ENCODE measurements around the gene PARD3B.

Gene PARD3B, protein sequence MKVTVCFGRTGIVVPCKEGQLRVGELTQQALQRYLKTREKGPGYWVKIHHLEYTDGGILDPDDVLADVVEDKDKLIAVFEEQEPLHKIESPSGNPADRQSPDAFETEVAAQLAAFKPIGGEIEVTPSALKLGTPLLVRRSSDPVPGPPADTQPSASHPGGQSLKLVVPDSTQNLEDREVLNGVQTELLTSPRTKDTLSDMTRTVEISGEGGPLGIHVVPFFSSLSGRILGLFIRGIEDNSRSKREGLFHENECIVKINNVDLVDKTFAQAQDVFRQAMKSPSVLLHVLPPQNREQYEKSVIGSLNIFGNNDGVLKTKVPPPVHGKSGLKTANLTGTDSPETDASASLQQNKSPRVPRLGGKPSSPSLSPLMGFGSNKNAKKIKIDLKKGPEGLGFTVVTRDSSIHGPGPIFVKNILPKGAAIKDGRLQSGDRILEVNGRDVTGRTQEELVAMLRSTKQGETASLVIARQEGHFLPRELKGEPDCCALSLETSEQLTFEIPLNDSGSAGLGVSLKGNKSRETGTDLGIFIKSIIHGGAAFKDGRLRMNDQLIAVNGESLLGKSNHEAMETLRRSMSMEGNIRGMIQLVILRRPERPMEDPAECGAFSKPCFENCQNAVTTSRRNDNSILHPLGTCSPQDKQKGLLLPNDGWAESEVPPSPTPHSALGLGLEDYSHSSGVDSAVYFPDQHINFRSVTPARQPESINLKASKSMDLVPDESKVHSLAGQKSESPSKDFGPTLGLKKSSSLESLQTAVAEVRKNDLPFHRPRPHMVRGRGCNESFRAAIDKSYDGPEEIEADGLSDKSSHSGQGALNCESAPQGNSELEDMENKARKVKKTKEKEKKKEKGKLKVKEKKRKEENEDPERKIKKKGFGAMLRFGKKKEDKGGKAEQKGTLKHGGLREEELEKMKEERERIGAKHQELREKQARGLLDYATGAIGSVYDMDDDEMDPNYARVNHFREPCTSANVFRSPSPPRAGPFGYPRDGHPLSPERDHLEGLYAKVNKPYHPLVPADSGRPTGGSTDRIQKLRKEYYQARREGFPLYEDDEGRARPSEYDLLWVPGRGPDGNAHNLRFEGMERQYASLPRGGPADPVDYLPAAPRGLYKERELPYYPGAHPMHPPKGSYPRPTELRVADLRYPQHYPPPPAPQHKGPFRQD (N-terminal part only)

GRCh38 chr2:204544961-204545860, at the start of gene PARD3B:
Gene PARD3B (plus strand): TSS chr2:204545475. CDS start chr2:204546000, 525 bp downstream.
- TF ChIP-seq CTCF (IDR thresholded peaks at IDR 0.05; ENCODE audit: insufficient read depth, low read depth, low read length, missing control alignments): no peak
- H3K4me3 ChIP-seq (ENCODE audit: low read depth, low read length): peak within 1 kb of the TSS; percentile 47
- peak; percentile 16 for DNase-seq (ENCODE audit: low read depth)

DNA sequence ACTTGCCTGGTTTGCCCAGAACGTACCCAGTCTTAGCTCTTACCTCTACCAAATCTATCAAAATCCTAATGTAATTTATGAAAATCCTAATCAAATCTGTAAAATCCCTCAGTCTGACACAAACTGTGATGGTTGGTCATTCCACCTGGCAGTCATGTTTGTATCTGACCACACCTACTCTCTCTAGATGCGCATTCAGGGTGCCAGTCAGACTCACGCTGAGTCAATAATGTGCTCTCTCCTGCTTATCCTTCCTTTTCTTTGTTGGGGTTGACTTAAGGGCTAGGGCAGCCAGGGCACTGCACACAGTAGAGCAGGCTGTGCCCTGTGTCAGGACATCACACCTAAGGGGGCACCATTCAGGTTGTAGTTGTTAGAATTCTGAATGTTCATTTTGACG, 48.5 kb upstream of the PARD3B start:
- no peak for DNase-seq (ENCODE audit: low read depth)
- no peak for TF ChIP-seq CTCF (IDR thresholded peaks at IDR 0.05; ENCODE audit: insufficient read depth, low read depth, low read length, missing control alignments)
- no peak overlapping the region for H3K4me3 ChIP-seq (ENCODE audit: low read depth, low read length)

- DNase-seq (ENCODE audit: low read depth): no peak
- H3K4me3 ChIP-seq (ENCODE audit: low read depth, low read length): no peak overlapping the region
- no peak for TF ChIP-seq CTCF (IDR thresholded peaks at IDR 0.05; ENCODE audit: insufficient read depth, low read depth, low read length, missing control alignments)
Measured at GRCh38 chr2:204497855-204498254, 47.4 kb upstream of the PARD3B start.

GRCh38 chr2:204498291-204498690, 47.0 kb upstream of the PARD3B start:
- no peak for TF ChIP-seq CTCF (IDR thresholded peaks at IDR 0.05; ENCODE audit: insufficient read depth, low read depth, low read length, missing control alignments)
- DNase-seq (ENCODE audit: low read depth): no peak
- H3K4me3 ChIP-seq (ENCODE audit: low read depth, low read length): no peak overlapping the region

DNA sequence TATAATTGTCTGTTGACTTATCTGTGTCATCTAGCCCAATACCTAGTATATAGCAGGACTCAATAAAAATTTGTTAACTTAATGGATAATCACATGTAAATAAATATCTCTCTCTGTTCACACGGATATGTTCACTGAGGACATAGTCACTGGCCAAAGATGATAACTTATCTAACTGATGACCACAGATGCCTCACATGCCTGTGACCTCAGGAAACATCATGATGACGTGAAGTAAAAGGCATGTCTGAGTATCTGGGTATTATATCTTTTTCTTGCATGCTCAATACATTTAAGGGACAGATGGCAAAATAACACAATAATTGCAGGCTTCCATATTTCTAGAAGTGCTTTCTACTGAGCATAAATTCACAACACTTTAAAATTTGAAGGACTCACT, 41.4 kb upstream of the PARD3B start:
- DNase-seq (ENCODE audit: low read depth): no peak
- TF ChIP-seq CTCF (IDR thresholded peaks at IDR 0.05; ENCODE audit: insufficient read depth, low read depth, low read length, missing control alignments): no peak
- H3K4me3 ChIP-seq (ENCODE audit: low read depth, low read length): no peak overlapping the region

DNA sequence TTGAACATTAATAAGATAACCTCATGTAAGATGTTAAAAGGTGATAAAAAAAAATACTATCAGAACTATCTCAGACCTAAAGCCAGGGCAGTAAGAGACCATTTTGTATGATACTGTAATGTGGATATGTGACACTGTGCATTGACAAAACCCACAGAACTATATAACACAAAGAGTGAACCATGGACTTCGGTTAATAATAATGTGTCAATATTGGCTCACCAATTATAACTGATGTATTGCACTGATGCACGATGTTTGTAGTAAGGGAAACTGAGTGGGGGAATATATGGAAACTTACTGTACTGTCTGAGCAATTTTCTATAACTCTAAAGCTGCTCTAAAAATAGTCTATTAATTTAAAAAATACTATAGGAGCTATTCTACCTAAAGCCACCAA, 40.7 kb upstream of the PARD3B start:
- H3K4me3 ChIP-seq (ENCODE audit: low read depth, low read length): no peak overlapping the region
- DNase-seq (ENCODE audit: low read depth): no peak
- TF ChIP-seq CTCF (IDR thresholded peaks at IDR 0.05; ENCODE audit: insufficient read depth, low read depth, low read length, missing control alignments): no peak

All from GM12865 (cell line).